Liver (tissue), 5 donors: Measurements from ENCODE around the gene NANOG. TPM values are rescaled to one million over a fixed set of nuclear protein-coding genes. Genes with fewer than 3 reads are reported as not detected.

Experiments used
- polyA plus RNA-seq, 2 donors: library from polyadenylated mRNA; stranded (reverse) in 1 of 2; unstranded in 1 of 2; fragments of 200-250 nt in 1 of 2; fragments of >200 nt in 1 of 2; fragmentation: Nextera tagmentation in 1 of 2; extraction: Ambion mirVana in 1 of 2; gene quantifications; one replicate each; pipeline versions ENCODE4 v1.2.1 to v1.2.3, GENCODE V29; 2013 to 2015
- small RNA-seq: library from RNA; depleted of rRNA; stranded (forward); fragments of <200 nt; gene quantifications from one replicate; pipeline ENCODE3, GENCODE V24; 2014
- total RNA-seq, 2 donors: library from RNA; depleted of rRNA; stranded (reverse); fragments of >200 nt; gene quantifications; one replicate each; pipeline ENCODE4 v1.2.3, GENCODE V29; 2014
- donor health status: healthy.
- donor health status: healthy.
- donor health status: healthy.

The NANOG gene
- total and polyA plus RNA-seq, 4 donors, result 0.11 to 0.17 TPM; not detected in 2

Small RNA genes lying within 50 kb of the gene (small RNA-seq; reads per million reads assigned to genes)
- gene RF00019, result not detected

Other genes starting within 250 kb of the NANOG start
- not detected for gene APOBEC1, start 123.5 kb upstream of the NANOG start, total RNA-seq
- gene APOBEC1, start 123.5 kb upstream of the NANOG start, polyA plus RNA-seq, result not detected
- gene GDF3, start 93.6 kb upstream of the NANOG start, total RNA-seq, result not detected
- not detected for gene GDF3, start 93.6 kb upstream of the NANOG start, polyA plus RNA-seq
- not detected for gene DPPA3, start 78.0 kb upstream of the NANOG start, total RNA-seq
- not detected for gene DPPA3, start 78.0 kb upstream of the NANOG start, polyA plus RNA-seq
- under 1 TPM in 1 of 2 donors, not detected in 1; 0.33 TPM for gene CLEC4C, start 42.0 kb upstream of the NANOG start, total RNA-seq
- gene CLEC4C, start 42.0 kb upstream of the NANOG start, polyA plus RNA-seq, result not detected
- not detected for gene NANOGNB, start 24.2 kb upstream of the NANOG start, total RNA-seq
- not detected for gene NANOGNB, start 24.2 kb upstream of the NANOG start, polyA plus RNA-seq
- gene SLC2A14, start 83.5 kb downstream of the NANOG start, total RNA-seq, result 10 to 100 TPM in 1 of 2 donors, not detected in 1; 22.7 TPM
- not detected for gene SLC2A14, start 83.5 kb downstream of the NANOG start, polyA plus RNA-seq
- 10 to 100 TPM; 10.9 to 20.6 TPM for gene SLC2A3, start 146.8 kb downstream of the NANOG start, total RNA-seq
- gene SLC2A3, start 146.8 kb downstream of the NANOG start, polyA plus RNA-seq, result 1 to 10 TPM; 2.1 to 3.2 TPM
- 1 to 10 TPM; 4.1 to 9.2 TPM for gene FOXJ2, start 243.3 kb downstream of the NANOG start, total RNA-seq
- gene FOXJ2, start 243.3 kb downstream of the NANOG start, polyA plus RNA-seq, result 1 to 10 TPM; 2.3 to 3.3 TPM